Medulla oblongata (tissue), 1 donor: ENCODE results near the gene GPRC5A.

Experiments used
- DNase-seq: peaks from one replicate; pipeline ENCODE4 v3.0.0-alpha.2; 2015; ENCODE audit errors: extremely low spot score

The GPRC5A gene

DNA sequence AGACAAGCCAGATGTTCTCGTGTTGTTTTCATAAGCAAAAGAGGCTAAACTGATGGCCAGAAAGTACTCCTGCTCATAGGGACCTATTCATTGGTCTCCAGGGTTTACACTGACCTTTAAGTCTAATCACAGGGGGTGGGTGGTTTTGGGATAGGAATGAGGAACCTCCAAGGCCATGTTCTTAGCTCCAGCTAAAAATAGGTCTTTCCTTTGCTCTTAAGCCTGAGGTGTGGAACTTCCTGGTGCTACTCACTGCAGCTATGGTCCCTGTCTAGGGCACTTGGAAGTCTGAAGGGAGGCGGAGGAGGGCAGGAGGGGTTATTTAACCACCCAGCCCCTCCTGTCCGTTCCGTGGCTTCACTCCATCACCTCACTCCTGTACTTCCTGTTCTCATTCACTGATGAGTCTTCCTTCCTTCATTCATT is 18.6 kb downstream of the GPRC5A start:
- no peak for DNase-seq

DNA sequence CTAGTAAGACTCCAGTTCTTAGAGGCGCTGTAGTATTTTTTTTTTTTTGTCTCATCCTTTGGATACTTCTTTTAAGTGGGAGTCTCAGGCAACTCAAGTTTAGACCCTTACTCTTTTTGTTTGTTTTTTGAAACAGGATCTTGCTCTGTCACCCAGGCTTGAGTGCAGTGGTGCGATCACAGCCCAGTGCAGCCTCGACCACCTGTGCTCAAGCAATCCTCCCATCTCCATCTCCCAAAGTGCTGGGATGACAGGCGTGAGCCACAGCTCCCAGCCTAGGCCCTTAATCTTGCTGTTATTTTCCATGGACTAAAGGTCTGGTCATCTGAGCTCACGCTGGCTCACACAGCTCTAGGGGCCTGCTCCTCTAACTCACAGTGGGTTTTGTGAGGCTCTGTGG is 21.3 kb downstream of the GPRC5A start:
- DNase-seq: no peak

- DNase-seq: no peak
Observed at GRCh38 chr12:12915656-12916055, 24.3 kb downstream of the GPRC5A start.

- DNase-seq: peak; percentile 95
Observed at GRCh38 chr12:12916135-12916944, 25.0 kb downstream of the GPRC5A start.

GRCh38 chr12:12917517-12917916 is 26.2 kb downstream of the GPRC5A start:
- no peak for DNase-seq

DNA sequence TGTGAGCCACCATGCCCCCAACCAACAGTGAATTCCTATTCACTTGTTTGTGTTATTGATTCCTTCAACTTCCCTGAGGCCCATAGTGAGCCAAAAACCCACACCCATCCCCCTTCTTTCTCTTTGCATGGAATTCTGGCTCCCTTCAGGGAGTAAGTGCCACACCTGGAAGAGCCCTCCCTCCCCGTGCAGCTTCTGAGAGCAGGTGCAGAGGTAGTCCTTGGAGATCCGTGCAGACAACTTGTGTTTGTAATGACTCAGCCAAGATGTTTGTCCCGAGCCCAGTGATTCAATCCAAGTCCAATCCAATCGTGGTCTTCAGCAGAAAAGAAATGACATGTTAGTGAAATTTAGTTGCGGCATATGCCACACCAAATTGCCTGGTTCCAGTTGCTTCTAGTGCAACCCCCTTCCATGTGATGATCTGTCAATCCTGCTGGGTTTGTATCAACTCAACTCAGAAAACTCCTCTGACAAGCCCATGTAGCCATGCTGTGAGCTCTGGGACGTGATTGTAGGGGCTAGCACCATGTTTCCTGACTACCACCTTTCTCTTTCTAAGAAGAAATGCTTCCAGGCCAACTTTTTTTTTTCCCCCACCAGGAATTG is 27.5 kb downstream of the GPRC5A start:
- no peak for DNase-seq

- no peak for DNase-seq
Observed at GRCh38 chr12:12919666-12920435, 28.5 kb downstream of the GPRC5A start.

- peak; percentile 47 for DNase-seq
Observed at GRCh38 chr12:12922191-12922616, 30.8 kb downstream of the GPRC5A start.

- no peak for DNase-seq
Observed at GRCh38 chr12:12922978-12923377, 31.6 kb downstream of the GPRC5A start.

GRCh38 chr12:12924169-12924568 is 32.8 kb downstream of the GPRC5A start:
- DNase-seq: no peak

DNA sequence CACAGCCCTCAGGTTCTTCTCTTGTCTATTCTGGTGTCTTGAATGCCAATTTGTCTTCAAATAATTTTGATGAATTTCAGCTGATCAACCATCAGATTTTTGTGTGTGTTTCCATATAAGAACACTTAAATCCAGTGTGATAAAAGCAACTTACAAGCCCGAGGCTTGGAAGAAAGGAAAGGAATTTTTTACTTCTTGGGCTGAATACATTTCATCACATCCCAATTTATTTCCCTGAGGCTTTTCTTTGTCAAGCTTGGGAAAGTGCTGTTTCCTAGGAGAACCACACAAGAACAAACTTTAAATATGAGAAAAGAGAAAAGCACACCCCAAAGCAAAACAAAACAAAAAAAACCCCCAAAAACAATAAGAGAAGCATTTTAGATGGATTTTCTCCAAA is 34.0 kb downstream of the GPRC5A start:
- DNase-seq: no peak

GRCh38 chr12:12926571-12927071 is 35.3 kb downstream of the GPRC5A start:
- no peak for DNase-seq

DNA sequence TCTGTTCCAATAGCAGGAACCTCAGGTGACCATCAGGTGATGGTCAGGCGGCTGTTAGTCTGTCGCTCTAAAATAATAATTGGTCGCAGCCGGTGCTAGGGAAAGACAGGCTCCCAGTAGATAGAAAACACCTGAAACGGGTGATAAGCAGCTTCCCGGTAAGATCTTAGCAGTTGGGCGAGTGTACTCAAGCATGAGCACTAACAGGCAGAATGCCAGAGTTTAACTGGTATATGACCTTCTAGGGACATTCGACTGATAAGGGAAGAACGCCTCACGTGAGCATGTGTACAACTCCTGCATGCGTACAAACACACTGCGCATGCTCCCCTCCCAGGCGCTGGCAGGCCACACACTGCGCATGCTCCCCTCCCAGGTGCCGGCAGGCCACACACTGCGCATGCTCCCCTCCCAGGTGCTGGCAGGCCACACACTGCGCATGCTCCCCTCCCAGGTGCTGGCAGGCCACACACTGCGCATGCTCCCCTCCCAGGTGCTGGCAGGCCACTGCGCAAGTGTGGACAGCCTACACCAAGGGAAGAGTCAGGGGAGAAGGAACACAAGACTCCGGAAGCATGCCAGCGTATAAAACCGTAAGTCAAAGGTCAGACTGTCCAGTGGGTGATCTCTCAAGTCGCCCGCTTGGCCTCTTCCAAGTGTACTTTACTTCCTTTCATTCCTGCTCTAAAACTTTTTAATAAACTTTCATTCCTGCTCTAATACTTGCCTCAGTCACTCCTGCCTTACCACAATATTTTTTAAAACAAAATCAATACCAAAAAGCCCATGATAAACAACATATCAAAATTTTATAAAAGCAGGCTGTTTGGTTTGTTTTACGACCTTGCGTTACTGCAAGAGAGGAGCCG is 36.1 kb downstream of the GPRC5A start:
- no peak for DNase-seq

- DNase-seq: no peak
Observed at GRCh38 chr12:12929696-12930095, 38.3 kb downstream of the GPRC5A start.

GRCh38 chr12:12930633-12931219 is 39.4 kb downstream of the GPRC5A start:
- no peak for DNase-seq

DNA sequence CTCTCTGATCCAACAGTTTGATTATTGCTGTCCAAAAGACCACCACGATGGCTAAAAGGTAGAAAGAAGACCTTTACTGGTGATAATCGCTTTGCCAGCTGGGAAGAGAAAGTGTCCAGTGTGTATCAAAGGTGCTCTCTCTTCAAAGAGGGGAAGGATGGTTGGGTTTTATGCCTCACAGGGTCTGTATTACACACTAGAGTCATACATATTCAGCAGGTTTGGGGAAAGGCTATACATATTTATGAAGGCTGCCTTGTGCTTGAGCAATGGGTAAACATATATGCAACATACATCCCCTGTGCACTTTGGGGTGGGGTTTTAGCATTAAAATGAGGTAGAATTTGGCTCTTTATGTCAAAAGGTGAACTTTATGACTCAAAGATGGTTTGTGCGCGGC is 42.4 kb downstream of the GPRC5A start:
- DNase-seq: no peak

- DNase-seq: no peak
Observed at GRCh38 chr12:12934556-12934955, 43.2 kb downstream of the GPRC5A start.

DNA sequence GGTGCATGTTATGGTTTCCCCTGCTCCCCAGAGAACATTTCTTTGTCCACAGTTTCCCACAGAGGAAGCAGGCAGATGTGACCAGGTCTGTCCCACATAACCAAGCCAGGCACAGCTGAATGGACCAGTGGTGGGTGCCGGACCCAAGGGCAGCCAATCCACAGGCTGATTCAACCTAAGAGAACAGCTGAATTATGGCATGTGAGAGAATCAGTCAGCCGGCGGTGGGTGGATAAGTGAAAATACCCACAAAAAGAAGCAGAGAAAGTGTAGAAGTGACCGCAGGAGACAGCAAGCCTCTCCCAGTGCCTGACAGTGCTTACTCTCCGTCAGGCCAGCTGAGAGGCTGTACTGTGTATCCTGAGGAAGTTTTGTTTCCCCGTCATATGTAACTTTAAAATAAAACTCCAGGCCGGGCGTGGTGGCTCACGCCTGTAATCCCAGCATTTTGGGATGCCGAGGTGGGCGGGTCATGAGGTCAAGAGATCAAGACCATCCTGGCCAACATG is 45.7 kb downstream of the GPRC5A start:
- DNase-seq: no peak

GRCh38 chr12:12938541-12938940 is 47.2 kb downstream of the GPRC5A start:
- no peak for DNase-seq

DNA sequence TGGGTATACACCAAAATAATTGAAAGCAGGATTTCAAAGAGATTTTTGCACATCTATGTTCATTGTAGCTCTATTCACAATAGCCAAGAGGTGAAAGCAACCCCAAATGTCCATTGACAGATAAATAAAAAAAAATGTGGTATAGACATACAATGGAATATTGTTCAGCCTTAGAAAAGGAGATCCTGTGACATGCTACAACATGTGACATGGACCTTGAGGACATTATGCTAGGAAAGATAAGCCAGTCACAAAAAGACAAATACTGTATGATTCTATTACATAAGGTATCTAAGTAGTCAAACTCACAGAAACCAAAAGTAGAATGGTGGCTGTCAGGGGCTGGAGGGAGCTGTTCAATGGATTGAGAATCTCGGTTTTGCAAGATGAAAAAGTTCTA is 48.5 kb downstream of the GPRC5A start:
- no peak for DNase-seq
